ENCODE results near the gene ESYT2.

ESYT2 gene

DNA sequence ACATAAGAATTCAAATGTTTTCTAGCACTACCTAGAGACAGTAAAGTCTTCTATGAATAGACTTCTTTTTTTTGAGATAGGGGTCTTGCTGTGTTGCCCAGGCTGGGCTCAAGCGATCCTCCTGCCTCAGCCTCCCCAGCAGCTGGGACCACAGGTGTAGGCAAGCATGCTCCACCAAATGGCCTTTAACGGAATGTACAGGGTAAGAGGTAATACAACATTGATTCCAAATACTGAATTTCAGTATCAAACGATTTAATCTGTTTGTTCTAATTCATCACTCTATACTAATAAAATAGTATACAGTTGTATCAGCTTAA is 68.9 kb downstream of the ESYT2 start:
- DNase-seq: no peak

DNA sequence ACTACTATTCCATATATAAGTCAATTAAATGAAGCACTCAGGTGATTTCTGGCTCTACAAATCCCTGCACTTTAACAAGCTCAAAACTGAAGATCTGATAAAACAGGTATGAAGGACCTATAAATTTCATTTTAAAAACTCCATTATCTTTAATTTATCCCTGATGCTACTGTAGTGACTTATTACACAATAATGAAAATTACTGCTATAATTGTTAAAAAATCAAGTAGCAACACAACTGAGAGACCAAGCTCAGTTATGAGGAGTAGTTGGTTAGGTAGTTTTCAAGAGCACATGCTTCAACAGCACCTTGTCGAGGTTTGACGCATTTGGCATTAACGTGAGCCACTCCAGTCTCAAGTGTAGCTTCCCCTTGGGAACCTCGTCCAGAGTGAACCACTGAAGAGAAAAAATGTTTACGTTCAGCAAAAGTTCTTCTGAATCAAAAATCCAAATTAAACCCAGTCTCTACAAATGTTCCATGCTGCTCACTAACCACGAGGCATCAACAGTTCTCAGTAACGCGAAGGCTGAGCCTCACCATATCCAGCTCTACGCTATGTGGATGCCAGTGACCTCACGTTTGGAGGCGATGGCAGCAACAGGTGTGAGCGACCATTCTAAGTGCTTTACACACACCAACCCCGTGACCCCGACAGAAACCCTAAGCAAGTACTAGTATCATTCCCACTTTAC is 69.4 kb downstream of the ESYT2 start:
- DNase-seq: no peak

DNA sequence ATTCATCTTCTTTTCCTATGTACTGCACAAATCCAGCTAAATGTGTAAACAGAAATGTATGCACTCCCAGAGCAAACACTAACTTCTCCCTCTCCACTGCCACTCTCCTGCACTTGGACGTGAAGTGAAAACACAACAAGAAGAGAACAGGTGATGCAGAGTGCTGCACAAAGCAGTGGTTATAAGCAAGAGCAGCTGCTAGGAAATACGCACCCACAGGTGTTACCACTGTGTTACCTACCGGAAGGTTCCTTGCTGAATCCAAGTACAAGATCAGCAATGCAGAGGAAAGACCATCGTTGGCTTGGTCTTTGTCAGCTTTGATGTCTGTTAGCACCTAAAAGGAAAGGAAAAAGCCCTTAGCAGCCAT is 70.1 kb downstream of the ESYT2 start:
- DNase-seq: no peak

DNA sequence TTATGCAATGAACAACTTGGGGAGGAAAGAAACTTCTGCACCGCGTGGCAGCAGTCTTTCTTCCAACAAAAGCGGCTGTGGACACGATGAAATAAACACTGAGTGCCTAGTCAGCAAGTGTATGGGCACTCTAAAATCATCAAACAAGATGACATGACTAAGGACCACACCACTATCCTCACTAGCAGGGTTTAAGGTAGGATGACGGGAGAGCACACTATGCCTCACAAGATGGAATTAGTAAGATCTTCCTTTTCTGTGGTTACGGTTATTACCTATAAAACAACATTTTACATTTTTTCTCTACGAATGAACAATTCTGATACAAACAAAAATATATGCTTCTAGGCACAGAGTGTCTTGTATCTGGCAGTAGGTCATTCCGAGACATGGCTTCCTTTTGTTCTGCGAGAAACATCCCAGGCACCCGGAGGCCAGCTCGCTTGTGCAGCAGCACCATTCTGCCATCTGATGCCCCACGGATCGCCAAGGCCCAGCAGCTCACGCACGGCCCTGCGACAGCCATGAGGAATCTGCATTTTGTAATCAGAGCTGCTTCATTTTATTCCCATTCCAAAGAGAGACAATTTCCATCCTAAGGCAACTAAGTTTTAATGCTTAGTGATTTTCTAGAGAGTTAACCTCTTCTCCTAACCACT is 70.6 kb downstream of the ESYT2 start:
- no peak for DNase-seq

DNA sequence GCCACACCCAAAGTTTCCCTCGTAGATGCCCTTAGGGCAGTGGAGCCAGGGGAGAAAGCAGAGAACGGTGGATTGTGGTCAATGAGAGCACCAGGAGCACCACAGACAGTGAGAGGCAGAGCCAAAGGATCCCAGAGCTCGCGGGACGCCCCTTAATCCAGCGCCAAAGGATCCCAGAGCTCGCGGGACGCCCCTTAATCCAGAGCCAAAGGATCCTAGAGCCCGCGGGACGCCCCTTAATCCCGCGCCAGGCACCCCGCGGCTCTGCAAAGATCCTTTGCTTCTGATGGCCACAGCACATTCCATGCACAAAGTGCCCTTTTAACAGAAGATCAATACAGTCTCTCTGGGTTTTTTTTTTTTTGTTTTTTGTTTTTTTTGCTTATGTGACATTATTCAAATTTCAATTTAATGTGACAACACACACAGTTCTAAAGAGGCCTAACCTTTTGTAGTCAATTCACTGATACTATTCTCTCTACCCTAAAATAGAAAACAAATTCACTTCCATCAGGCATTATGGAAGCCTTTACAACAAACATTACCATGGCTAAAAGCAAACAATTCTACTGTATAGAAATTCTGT is 71.8 kb downstream of the ESYT2 start:
- no peak for DNase-seq

DNA sequence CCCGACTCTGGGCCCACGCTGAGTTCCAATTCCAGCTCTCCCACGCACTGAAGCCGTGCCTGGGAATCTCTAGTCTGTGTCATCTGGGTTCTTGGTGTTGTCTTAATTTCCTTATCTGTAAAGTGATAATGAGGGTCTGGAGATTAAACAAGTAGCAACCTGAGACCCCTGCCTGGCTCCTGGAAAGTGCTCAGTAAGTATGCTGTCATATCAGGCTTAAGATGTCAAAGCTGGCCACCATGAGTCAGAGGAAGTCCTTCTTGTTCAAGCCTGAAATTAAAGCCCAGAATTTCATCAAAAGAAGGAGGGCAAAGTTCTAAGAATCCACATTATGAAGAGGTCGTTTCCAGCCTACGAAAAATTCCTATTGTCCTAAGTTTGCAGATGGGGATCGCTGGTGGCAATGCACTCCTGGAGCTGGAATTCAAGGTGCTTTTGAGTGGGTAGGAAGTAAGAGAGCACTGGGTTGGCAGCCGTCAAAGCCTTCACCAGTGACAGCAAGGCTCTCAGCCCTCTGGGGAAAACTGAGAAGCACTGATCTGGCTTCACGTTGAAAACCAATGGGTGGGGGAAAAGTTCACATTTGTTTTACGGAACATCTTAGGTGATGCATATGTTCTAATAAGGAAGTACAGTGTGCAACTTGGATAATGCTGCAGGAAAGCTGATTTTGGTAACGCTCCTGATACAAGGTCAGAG is 74.4 kb downstream of the ESYT2 start:
- no peak for DNase-seq

DNA sequence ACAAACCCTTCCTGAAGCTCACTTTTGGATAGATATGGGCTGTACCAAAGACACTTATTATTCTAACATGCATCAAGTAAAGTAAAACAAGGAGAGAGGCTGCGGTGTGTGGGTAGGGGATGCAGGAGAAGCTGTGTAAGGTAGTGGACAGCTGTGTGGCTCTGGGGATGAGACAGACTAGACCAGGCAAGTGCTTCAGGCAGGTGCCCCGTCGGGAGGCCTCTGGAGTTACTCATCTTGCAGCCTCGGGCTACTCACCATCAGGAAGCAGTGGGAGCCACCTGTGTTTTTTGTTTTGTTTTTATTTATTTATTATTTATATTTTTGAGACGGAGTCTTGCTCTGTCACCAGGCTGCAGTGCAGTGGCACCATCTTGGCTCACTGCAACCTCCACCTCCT is 75.4 kb downstream of the ESYT2 start:
- DNase-seq: no peak

DNA sequence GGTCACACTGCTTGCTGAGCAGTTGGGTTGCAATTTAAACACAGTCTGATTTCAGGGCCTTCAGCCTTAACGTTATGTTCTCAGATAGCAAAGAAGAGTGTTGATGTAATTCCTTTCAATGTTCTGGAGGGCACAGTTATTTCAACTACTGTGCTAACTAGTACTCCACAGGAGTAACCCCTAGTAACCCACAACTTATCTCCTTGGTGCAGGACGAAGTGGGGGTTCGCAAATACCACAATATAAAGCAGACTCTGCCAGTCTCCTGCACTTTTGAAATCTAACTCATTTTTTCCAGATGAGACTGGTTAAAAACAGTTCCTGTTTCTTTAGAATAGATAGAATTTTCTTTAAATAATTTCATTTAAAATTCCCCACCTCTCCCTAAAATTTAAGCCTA is 77.6 kb downstream of the ESYT2 start:
- no peak for DNase-seq

DNA sequence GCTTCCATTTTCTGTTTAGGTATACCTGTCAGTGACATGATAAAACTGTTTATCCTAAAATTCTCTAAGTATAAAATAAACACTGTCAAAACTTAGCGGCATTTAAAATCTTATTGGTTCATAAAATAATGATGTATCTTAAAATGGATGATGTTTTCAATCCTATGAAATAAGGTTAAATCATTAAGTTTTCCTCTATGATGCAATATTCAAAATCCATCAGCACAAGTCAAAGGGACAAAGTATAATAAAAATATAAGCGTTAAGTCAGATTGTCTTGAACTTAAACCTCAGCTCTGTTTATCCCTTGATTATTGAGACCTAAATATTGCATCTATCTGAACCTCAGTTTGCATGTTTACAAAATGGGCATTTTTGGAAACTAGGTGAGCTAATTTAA is 78.1 kb downstream of the ESYT2 start:
- no peak for DNase-seq

DNA sequence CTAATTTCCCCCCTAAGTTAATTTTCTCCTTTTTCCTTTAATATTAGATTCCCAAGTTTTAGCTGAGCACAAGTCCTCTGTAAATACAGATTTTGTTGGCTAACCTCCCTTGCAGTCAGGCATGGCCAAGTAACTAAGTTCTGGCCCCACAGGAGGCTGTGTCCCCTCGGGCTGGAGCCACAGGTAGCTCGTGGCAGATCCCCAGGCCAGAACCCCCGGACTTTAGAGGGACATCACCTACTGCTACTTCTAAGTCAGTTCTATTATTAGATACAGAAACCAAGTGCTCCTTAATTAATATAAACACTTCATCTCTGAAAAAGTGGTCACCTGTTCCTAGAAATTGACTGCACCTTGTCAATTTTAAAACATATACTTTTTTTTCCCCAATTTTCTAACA is 78.6 kb downstream of the ESYT2 start:
- no peak for DNase-seq

DNA sequence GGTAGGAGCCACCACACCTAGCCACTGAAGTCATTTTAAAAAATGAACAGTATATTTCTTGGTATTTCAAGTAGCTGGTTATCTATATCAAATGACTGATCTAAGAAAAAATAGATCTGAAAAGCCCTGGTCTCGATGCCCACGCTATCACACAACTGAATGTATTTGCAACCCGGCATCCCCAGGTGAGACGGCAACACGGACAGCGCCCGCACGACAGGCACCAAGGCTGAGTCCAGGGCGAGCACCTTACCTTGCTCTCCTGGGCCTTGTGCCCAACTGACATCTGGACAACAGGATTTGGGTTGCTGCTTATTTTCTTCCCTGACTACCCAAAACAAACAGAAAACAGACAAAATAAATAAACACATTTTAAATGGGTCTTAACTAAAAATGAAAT is 79.9 kb downstream of the ESYT2 start:
- no peak for DNase-seq

DNA sequence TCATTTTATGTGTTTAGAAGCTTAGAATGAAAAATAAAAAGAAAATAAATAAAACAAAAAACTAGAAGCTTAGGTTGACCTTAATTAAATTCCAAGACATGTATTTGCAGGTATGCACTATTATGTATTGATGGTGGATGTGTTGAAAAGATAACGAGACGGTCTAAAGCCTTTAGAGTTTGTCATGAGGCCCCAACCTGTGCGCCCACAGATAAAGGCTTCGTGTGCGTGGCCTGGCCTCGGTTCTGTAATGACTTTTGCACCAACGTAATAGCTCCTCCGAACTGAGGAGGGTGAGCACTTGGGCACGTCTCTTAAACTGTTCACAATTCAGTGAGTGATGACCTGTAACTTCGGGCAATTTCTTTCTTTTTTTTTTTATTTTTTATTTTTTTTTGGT is 81.0 kb downstream of the ESYT2 start:
- no peak for DNase-seq

DNA sequence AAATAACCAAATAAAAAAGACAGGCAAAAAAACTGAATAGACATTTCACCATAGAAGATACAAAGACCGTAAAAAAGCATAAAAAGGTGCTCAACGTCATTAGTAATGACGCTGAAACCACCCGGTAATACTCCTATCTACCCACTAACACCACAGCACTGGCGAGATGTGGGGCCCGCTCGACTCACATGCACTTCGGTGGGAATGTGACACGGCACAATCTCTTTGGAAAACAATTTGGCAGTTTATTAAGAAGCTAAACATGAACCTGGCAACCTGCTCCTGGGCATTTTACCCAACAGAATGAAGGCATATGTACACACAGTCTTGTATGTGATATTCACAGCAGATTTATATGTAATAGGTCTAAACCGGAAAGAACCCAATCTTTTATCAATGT is 81.9 kb downstream of the ESYT2 start:
- DNase-seq: no peak

DNA sequence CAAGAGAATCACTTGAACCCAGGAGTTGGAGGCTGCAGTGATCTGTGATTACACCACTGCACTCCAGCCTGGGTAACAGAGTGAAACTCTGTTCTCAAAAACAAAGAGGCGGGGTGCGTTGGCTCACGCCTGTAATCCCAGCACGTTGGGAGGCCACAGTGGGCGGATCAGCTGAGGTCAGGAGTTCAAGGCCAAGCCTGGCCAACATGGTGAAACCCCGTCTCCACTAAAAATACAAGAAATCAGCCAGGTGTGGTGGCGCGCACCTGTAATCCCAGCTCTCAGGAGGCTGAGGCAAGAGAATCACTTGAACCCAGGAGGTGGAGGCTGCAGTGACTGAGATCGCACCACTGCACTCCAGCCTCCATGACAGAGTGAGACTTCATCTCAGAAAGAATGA is 82.4 kb downstream of the ESYT2 start:
- no peak for DNase-seq

DNA sequence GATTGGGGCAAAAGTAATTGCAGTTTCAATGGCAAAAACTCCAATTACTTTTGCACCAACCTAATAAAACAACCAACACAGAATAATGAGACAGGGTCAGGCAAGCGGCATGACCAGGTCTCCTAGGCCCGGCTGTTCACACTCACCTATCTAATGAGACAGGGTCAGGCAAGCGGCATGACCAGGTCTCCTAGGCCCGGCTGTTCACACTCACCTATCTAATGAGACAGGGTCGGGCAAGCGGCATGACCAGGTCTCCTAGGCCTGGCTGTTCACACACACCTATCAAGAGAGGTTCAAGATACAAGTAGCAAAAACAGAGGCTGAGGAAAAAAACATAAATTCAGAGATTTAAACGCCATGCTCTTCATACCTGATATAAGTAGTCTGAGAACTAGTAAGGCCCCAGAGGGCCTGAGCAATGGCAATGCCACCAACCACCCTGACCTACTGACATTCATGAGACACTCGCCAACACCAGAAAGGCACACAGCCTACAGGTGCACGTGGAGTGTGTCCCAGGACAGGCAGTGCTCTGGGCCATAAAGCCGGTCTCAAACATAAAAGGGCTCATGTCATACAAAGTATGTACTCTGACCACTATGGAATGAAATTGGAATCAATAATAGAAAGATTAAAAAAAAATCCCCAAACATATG is 84.1 kb downstream of the ESYT2 start:
- no peak for DNase-seq

DNA sequence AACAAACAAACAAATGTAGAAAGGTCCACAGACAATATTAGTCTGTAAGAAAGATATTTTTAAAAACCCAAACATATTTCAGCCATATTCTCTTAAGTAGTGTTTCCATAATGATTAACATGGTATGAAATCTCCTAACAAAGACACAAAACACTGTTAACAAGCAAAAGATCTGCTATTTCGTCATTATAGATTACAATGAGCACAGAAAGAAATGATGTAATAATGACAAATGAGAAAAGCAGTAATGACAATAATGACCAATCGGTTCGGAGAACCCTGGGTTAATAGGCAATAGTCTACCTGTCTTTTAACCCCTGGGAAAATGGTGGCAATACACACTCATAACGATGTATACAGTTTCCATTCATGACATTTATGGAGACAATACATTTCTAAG is 85.2 kb downstream of the ESYT2 start:
- DNase-seq: no peak

DNA sequence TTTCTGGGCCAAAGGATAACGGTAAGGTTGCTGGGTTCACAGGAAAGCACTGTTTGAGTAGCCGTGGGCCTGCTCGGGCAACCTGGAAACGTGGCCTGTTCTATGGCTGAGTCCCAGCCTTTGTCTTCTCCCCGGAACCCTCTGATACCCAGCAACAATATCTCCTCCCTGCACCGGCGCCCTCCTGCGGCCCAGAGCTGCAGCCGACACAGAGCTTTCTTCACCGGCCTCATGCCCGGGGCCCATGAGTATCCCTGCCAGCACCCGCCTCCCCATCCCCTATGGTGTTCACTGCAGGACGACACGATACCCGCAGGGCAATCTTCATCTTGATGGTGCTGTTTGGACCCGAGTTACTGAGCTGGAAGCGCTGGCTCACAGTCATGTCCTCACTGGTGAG is 86.1 kb downstream of the ESYT2 start:
- no peak for DNase-seq

DNA sequence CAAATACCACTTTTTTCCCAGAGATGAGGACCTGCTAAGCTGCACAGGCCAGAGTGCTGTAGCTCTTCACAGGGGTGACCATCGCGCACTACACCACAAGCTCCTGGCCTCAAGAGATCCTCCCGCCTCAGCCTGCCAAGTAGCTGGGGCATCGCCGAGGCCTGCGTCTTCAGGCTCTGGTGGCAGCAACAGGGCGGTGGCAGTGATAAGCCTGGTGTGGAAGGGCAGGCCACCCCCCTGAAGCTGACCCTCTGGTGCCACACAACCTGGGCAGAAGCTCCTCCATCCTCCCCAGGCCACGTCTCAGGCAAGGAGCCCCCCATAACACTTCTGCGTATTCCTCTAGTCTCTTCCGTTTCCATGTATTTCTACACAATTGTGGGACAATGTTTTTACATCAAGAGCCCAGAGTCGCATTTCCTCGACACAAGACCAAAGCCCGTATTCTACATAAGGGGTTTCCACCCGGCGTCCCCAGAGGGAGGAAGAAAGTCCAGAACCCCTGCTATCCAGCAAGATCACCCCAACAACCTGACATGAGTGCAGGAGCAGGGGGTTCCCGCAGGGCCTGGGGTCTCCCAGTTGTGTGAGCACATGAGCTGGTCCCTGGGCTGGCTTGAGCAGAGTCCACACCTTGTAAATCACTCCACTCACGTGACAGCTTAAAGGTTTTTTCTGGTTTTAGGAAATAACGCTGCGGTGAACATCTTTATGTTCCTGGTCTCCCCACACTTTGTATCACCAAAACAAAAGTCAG is 87.1 kb downstream of the ESYT2 start:
- no peak for DNase-seq

DNA sequence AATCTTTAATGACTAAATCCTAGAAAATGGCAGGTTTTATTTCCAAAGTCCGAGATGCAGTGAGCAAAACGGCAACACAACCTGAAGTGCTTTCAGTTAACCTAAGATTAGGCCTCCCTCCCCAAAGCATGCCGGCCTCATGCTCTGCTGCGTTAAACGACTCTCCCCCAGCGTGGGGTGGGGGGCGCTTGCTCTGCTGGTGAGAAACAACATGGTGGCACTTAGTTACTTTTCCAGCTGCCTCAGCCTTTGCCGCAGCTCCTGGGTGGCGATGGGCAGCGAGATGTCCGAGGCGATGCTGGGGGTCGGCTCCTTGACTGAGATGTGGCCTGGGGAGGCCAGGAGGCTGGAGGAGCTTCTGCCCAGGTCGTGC is 88.0 kb downstream of the ESYT2 start:
- no peak for DNase-seq

DNA sequence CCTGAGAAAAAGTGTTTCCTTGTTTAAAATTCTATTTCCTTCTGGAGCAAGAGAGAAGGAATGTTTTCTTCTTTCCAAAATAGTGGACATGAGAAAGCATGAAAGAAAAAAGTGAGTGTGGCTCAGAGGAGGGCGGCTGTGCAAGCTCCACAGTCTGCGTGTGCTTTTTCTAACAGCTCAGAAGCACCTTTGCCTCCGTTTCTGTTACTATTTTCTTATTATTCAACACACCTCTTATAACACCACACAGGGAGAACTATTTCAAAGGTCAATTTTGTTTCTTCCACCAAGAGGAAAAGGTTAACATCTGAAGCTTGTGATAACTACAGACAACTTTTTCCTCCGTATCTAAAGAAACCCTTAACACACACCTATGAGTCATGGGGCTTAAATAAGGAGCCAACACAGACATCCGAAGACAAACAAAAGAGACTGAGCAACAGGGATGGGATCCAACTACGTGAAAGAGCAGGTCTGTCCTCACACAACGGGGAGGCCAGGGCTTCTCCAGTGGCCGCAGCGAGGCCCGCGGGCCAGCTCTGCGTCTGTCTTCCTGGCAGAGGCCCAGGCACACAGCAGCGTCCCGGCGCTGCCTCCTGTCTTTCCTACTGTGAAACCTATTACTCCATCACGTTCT is 88.5 kb downstream of the ESYT2 start:
- DNase-seq: no peak

DNA sequence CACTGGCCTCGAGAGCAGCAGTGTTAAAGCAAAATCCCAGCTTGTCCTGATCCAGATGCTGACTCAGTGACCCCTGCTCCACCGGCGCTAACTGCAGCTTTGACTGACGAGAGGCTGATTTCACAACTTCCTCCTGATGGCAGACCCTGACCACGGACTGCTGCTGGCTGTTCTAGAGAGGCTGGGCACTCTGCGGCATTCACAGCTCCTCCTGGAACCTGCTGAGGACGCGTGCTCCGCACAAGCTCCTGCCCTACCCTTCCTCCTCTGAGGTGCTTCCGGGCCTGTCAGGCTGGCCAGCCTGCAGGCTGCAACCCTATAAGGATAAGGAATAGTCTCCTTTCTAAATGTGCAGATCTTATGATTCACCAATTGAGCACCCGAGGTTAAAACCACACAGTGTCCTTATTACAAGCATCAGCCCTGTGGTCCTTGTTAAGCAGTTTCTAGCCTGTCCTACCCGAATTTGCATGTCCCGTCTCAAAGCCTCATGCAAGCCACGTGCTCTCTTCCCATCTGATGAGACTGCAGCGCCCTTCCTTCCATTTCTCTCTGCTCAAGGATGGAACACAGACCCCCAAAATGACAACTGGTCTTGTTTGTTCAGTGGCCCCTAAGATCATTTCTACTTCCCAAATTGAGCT is 89.2 kb downstream of the ESYT2 start:
- no peak for DNase-seq

DNA sequence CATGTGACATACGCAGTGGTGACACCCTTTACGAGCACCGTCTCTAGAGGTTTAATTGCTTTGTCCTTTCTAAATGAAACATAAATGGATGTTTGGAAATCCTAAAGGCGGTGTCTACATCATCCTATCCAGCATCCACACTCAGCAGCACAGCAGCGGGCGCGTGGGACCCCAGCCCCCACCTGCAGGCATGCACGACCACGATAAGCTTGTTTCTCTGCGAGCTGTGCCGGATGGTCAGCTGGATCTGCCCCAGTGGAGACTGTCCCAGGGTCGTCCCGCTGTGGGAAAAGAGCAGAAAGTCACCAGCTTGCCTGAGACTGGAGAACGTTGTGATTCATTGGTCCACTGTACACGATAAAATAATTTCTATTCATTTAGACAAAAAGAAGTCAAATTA is 90.5 kb downstream of the ESYT2 start:
- no peak for DNase-seq
